K562 (cell line): Measurements from ENCODE around the gene IQCE. TPM values are rescaled to one million over a fixed set of nuclear protein-coding genes. Genes with fewer than 3 reads are reported as not detected.

ENCODE experiments used
- ATAC-seq: fragments of 200-7000 bp; cut with Tn5 transposase; 3 replicates; pipeline ENCODE4 v1.9.1; 2020; ENCODE audit warnings: moderate library complexity
- BruUV-seq: library from RNA; stranded (reverse); fragments of 400-500 nt; replicated peaks from 2 replicates; lab custom pipeline; 2021; lab: Mats Ljungman, UMichigan
- CTCF ChIA-PET: fragments of 300-600 bp; formaldehyde crosslinking; extraction: SDS; loops from one replicate; lab custom pipeline; 2021; ENCODE audit warnings: low intra/inter-chr PET ratio; lab: Yijun Ruan, JAX
- POLR2A ChIA-PET: fragments of 300-600, 350-650 bp; sonication (Branson Sonifier 250); formaldehyde crosslinking; extraction: SDS; loops from one replicate; lab custom pipeline; 2021; ENCODE audit warnings: antibody characterized with exemption, inconsistent platforms; lab: Yijun Ruan, JAX
- DNase-seq, 4 experiments: peaks; one replicate each; pipeline versions ENCODE4 v3.0.0 to v3.0.0-alpha.2; 2011 to 2018; ENCODE audit warnings: low spot score in 3 of 4, mixed read lengths in 3 of 4; ENCODE audit errors: extremely low read depth in 1 of 4
- FAIRE-seq: peaks from 2 replicates; lab custom pipeline; 2011; peaks lifted over from hg19 to GRCh38; lab: Jason Lieb, UNC
- H2AFZ ChIP-seq: 2 replicates; pipeline ENCODE4 v1.6.0; 2011; ENCODE audit warnings: low read depth, low read length, control low read depth, inconsistent platforms
- H3K27ac ChIP-seq: fragments of 200-600 bp; 3 replicates; pipeline ENCODE4 v1.8.0; 2011; ENCODE audit warnings: low read depth, mild to moderate bottlenecking, control low read depth, inconsistent platforms, low read length, moderate library complexity, mixed read lengths; ENCODE audit errors: extremely low read depth
- H3K27me3 ChIP-seq, 2 experiments: fragments of 300-600 bp in 1 of 2; 2 replicates in 1 of 2; 3 replicates in 1 of 2; pipeline versions ENCODE4 v1.6.0 to v1.8.0; 2011; ENCODE audit warnings: inconsistent platforms in 2 of 2, low read length in 2 of 2, mild to moderate bottlenecking in 1 of 2, mixed read lengths in 1 of 2, moderate library complexity in 1 of 2; ENCODE audit not compliant: control insufficient read depth in 2 of 2, insufficient read depth in 2 of 2
- H3K36me3 ChIP-seq: fragments of 300-600 bp; 3 replicates; pipeline ENCODE4 v1.8.0; 2011; ENCODE audit warnings: mild to moderate bottlenecking, low read length, inconsistent platforms; ENCODE audit not compliant: control insufficient read depth, insufficient read depth
- H3K4me1 ChIP-seq, 2 experiments: fragments of 200-600 bp in 1 of 2; replicated peaks in 1 of 2; 2 replicates in 1 of 2; 3 replicates in 1 of 2; pipeline versions ENCODE4 v1.5.1 to v1.8.0; 2011; ENCODE audit warnings: inconsistent platforms in 2 of 2, low read length in 2 of 2, mild to moderate bottlenecking in 1 of 2, mixed read lengths in 1 of 2, moderate library complexity in 1 of 2; ENCODE audit not compliant: control insufficient read depth in 2 of 2, insufficient read depth in 2 of 2
- H3K4me2 ChIP-seq: 2 replicates; pipeline ENCODE4 v1.6.1; 2011; ENCODE audit warnings: low read length, control low read depth, inconsistent platforms, mixed read lengths; ENCODE audit not compliant: insufficient read depth
- H3K4me3 ChIP-seq: fragments of 200-600 bp; sonication (generic), shearing (Covaris generic); 2 replicates; pipeline ENCODE4 v1.5.1; 2016; ENCODE audit warnings: control low read depth, inconsistent platforms
- H3K79me2 ChIP-seq: fragments of 200-600 bp; 3 replicates; pipeline ENCODE4 v1.8.0; 2011; ENCODE audit warnings: low read length, inconsistent platforms; ENCODE audit not compliant: control insufficient read depth, insufficient read depth
- H3K9ac ChIP-seq, 2 experiments: 2 replicates each; pipeline versions ENCODE4 v1.6.0 to v1.6.1; 2011; ENCODE audit warnings: low read depth in 2 of 2, low read length in 2 of 2, control low read depth in 1 of 2, inconsistent platforms in 1 of 2, mild to moderate bottlenecking in 1 of 2, mixed read lengths in 1 of 2; ENCODE audit not compliant: insufficient read depth in 1 of 2
- H3K9me1 ChIP-seq: one replicate; pipeline ENCODE4 v1.6.0; 2011; ENCODE audit warnings: inconsistent platforms, mild to moderate bottlenecking, low read length, moderate library complexity; ENCODE audit not compliant: control insufficient read depth, insufficient read depth
- H3K9me3 ChIP-seq: replicated peaks from 2 replicates; pipeline ENCODE4 v1.5.1; 2011; ENCODE audit warnings: low read depth, low read length, inconsistent platforms; ENCODE audit not compliant: control insufficient read depth, insufficient read depth
- H4K20me1 ChIP-seq: replicated peaks from 2 replicates; pipeline ENCODE4 v1.6.1; 2011; ENCODE audit warnings: low read length, inconsistent platforms, mixed read lengths; ENCODE audit not compliant: control insufficient read depth, insufficient read depth
- FIP1L1 ChIP-seq: fragments of 200-400 bp; formaldehyde crosslinking; IDR thresholded peaks from 2 replicates; pipeline ENCODE4 v1.6.1; 2018; ENCODE audit warnings: mild to moderate bottlenecking, low read depth, low read length; ENCODE audit not compliant: poor library complexity, severe bottlenecking
- GATAD2A ChIP-seq: fragments of 450-650 bp; IDR thresholded peaks from 2 replicates; pipeline ENCODE4 v1.6.1; 2017
- LCOR ChIP-seq: sonication (generic); formaldehyde crosslinking; IDR thresholded peaks from 2 replicates; pipeline ENCODE4 v1.8.0; 2022; ENCODE audit warnings: mild to moderate bottlenecking, missing genetic modification reagents
- SMARCE1 ChIP-seq: fragments of 450-650 bp; IDR thresholded peaks from 2 replicates; pipeline ENCODE4 v1.7.1; 2016; ENCODE audit warnings: mild to moderate bottlenecking
- TEAD1 ChIP-seq, 2 experiments: fragments of 450-650 bp in 1 of 2; sonication (generic) in 1 of 2; formaldehyde crosslinking; IDR thresholded peaks; 2 replicates each; pipeline versions ENCODE4 v1.4.0 to v1.8.0; 2020 to 2022; ENCODE audit warnings: mild to moderate bottlenecking in 2 of 2, missing genetic modification reagents in 1 of 2
- THRB ChIP-seq: fragments of 450-650 bp; formaldehyde crosslinking; conservative IDR thresholded peaks from 2 replicates; pipeline ENCODE4 v1.4.0; 2022; ENCODE audit warnings: mild to moderate bottlenecking, missing genetic modification characterization
- XRCC3 ChIP-seq: fragments of 450-650 bp; IDR thresholded peaks from 2 replicates; pipeline ENCODE4 v1.6.1; 2017; ENCODE audit warnings: mild to moderate bottlenecking, moderate library complexity
- ZBTB7A ChIP-seq: IDR thresholded peaks from 2 replicates; pipeline ENCODE4 v1.6.1; 2011; ENCODE audit warnings: low read depth, mild to moderate bottlenecking, low read length, moderate library complexity, borderline replicate concordance; ENCODE audit not compliant: control insufficient read depth
- ZFPM2 ChIP-seq: fragments of 250-450 bp; sonication (Bioruptor Pico); IDR thresholded peaks from 2 replicates; pipeline ENCODE4 v1.5.1; 2022; ENCODE audit warnings: mild to moderate bottlenecking
- ZNF143 ChIP-seq: sonication (generic); formaldehyde crosslinking; IDR thresholded peaks from 2 replicates; pipeline ENCODE4 v1.9.0; 2022; ENCODE audit warnings: mild to moderate bottlenecking, missing genetic modification reagents
- ZNF174 ChIP-seq: fragments of 250-450 bp; sonication (Bioruptor Pico); IDR thresholded peaks from 2 replicates; pipeline ENCODE4 v1.4.0; 2020; ENCODE audit warnings: mild to moderate bottlenecking
- ZNF217 ChIP-seq: sonication (generic); formaldehyde crosslinking; IDR thresholded peaks from 2 replicates; pipeline ENCODE4 v1.8.0; 2022; ENCODE audit warnings: mild to moderate bottlenecking, missing genetic modification reagents
- ZNF699 ChIP-seq: fragments of 250-450 bp; sonication (Bioruptor Pico); IDR thresholded peaks from 2 replicates; pipeline ENCODE4 v1.8.0; 2021; ENCODE audit warnings: mild to moderate bottlenecking, moderate library complexity; ENCODE audit not compliant: insufficient replicate concordance
- WGBS: fragments of 100-300 bp; shearing (Covaris generic); methylation state at CpG from one replicate; pipeline ENCODE4 v1.1.6; 2016; ENCODE audit warnings: low coverage, mixed read lengths; ENCODE audit not compliant: insufficient coverage; ENCODE audit errors: missing lambda C conversion rate; 5-methylcytosine and 5-hydroxymethylcytosine counted together
- in situ Hi-C: fragments of 300-500 bp; cut with MboI; formaldehyde crosslinking; loops from 4 replicates; pipeline ENCODE4 v1.15.0; 2018; ENCODE audit warnings: inconsistent platforms, mixed read lengths
- intact Hi-C: fragments of 100-400 bp; cut with micrococcal nuclease; formaldehyde crosslinking; loops from 2 replicates; pipeline ENCODE4 v1.14.2; 2022
- polyA plus RNA-seq, 8 experiments: library from polyadenylated mRNA; depleted of rRNA in 4 of 8; stranded (reverse) in 5 of 8; unstranded in 3 of 8; fragments of >200 nt; fragmentation: Nextera tagmentation in 2 of 8; fragmentation: Illumina TruSeq in 1 of 8; extraction: Ambion mirVana in 2 of 8; extraction: Trizol in 1 of 8; gene quantifications; 2 replicates each; pipeline versions ENCODE4 v1.2.1 to v1.2.3, GENCODE V29; 2011 to 2014; ENCODE audit warnings: inconsistent platforms in 1 of 8, missing spikeins in 1 of 8
- total RNA-seq, 7 experiments: library from RNA; depleted of rRNA in 6 of 7; stranded (reverse); fragments of >200 nt in 6 of 7; fragmentation: Illumina TruSeq in 2 of 7; extraction: Trizol in 2 of 7; gene quantifications; 2 replicates each; pipeline versions ENCODE4 v1.2.1 to v1.2.3, GENCODE V29; 2011 to 2021; ENCODE audit warnings: low replicate concordance in 1 of 7
- TF ChIP-seq, protein P1 (sequence below): sonication (generic); formaldehyde crosslinking; IDR thresholded peaks from 2 replicates; pipeline ENCODE4 v1.8.0; 2022; ENCODE audit warnings: missing genetic modification reagents, mild to moderate bottlenecking, moderate library complexity, borderline replicate concordance

The IQCE gene
- total and polyA plus RNA-seq, 9 of the 15 experiments (the other 6 are each of a cell fraction or from before 2014, with no cell fraction given): 0.18 to 8.5 (median 4.2) TPM

DNA sequence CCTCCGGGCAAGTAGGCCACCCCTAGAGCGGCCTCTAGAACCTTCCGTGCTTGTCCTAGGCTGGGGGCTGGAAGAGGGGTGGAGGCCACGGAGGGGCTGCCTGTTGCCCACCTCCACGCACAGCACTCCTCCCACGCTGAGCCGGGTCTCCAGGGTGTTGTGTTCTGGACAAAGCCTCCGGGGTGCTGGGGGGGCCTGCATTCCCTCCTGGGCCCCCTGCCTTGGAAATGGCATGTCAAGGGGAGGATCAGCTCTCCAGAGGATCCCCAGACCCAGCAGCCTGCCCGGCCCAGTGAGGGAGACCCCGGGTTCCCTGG, 64.9 kb downstream of the IQCE start:
- H3K27me3 ChIP-seq: no peaks in the 10 kb centered on the region; a peak in 1 of 5 replicates
- H3K9me1 ChIP-seq: no peaks in the 10 kb centered on the region
- no peak overlapping the region; the same call in 1 of the 2 replicates for H3K4me2 ChIP-seq
- ChIA-PET CTCF (no interaction called here), POLR2A (interaction anchor here (0.6 to 1.9 kb wide), 3 partner anchors 10 to 42 kb away, joined by 3 to 6 read pairs (median 5); no protein-coding TSS in a partner anchor)
- TF ChIP-seq ZNF174 (CRISPR knock-in tag) (no peak), GATAD2A (no peak), ZFPM2 (CRISPR knock-in tag) (no peak), ZNF217 (no peak), TEAD1 (CRISPR knock-in tag; IDR thresholded peaks at IDR 0.05) (no peak)
- FAIRE-seq: no peak
- peak overlapping the region; percentile 15 to 85; a peak in 3 of 4 replicates for H3K9ac ChIP-seq
- no peak for ATAC-seq
- no peak overlapping the region for H3K4me3 ChIP-seq
- H3K27ac ChIP-seq: no peak overlapping the region
- no peaks in the 10 kb centered on the region for H4K20me1 ChIP-seq
- H3K79me2 ChIP-seq: no peaks in the 10 kb centered on the region
- no peak overlapping the region; the same call in 1 of the 2 replicates for H2AFZ ChIP-seq
- 57% methylated on average over 5 of the region's 10 CpGs for WGBS
- peaks cover 27 to 63% of the 10 kb centered on the region in 2 experiments; a peak in 4 of 5 replicates for H3K4me1 ChIP-seq
- no peaks in the 10 kb centered on the region for H3K9me3 ChIP-seq
- BruUV-seq: no TSS peak
- DNase-seq: no peak
- intact Hi-C loops: no loop called here
- in situ Hi-C loops: no loop called here
- no peaks in the 10 kb centered on the region for H3K36me3 ChIP-seq

- Histone ChIP-seq H4K20me1 (no peaks in the 10 kb centered on the region), H2AFZ (peak overlapping the region; percentile 80), H3K9ac (peak overlapping the region; percentile 44 to 85; a peak in 3 of 4 replicates), H3K79me2 (no peaks in the 10 kb centered on the region), H3K36me3 (no peaks in the 10 kb centered on the region), H3K9me1 (no peaks in the 10 kb centered on the region), H3K9me3 (no peaks in the 10 kb centered on the region), H3K4me3 (no peak overlapping the region), H3K4me2 (peak overlapping the region; percentile 60), H3K4me1 (peaks cover 27 to 60% of the 10 kb centered on the region in 2 experiments; a peak in 4 of 5 replicates), H3K27me3 (no peaks in the 10 kb centered on the region; a peak in 1 of 5 replicates), H3K27ac (peak overlapping the region; percentile 71; the same call in 2 of the 3 replicates)
- BruUV-seq: no TSS peak
- FAIRE-seq (peak; percentile 60), DNase-seq (peak; percentile 50 to 65 (median 60)), ATAC-seq (peak; percentile 77)
- 34% methylated on average over 12 of the region's 18 CpGs for WGBS
- ChIA-PET CTCF (no interaction called here), POLR2A (interaction anchor here (0.6 to 1.9 kb wide), 6 partner anchors 10 to 50 kb away, joined by 3 to 7 read pairs (median 4); no protein-coding TSS in a partner anchor)
- in situ Hi-C loops: no loop called here
- intact Hi-C loops: no loop called here
- TF ChIP-seq ZFPM2 (CRISPR knock-in tag) (no peak), XRCC3 (no peak), ZNF699 (CRISPR knock-in tag) (no peak), LCOR (CRISPR knock-in tag) (no peak), SMARCE1 (0 out of 2 replicates have a peak, but pooled peaks have one; percentile 6), THRB (CRISPR knock-in tag) (no peak), ZNF143 (0 out of 2 replicates have a peak, but pooled peaks have one; percentile 12), FIP1L1 (no peak), ZBTB7A (peak; percentile 51; the same call in 1 of the 2 replicates)
- TF ChIP-seq, protein P1, sequence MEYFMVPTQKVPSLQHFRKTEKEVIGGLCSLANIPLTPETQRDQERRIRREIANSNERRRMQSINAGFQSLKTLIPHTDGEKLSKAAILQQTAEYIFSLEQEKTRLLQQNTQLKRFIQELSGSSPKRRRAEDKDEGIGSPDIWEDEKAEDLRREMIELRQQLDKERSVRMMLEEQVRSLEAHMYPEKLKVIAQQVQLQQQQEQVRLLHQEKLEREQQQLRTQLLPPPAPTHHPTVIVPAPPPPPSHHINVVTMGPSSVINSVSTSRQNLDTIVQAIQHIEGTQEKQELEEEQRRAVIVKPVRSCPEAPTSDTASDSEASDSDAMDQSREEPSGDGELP (CRISPR knock-in tag): 0 out of 2 replicates have a peak, but pooled peaks have one; percentile 7
These were observed 65.6 kb downstream of the IQCE start for GRCh38 chr7:2624293-2624886.
